HepG2 (cell line): ENCODE measurements around the gene GPC4.

Source experiments
- ARID2 ChIP-seq: sonication (generic); formaldehyde crosslinking; IDR thresholded peaks from 2 replicates; pipeline ENCODE4 v1.8.1; 2022; ENCODE audit warnings: mild to moderate bottlenecking, missing genetic modification reagents, borderline replicate concordance
- CEBPB ChIP-seq: IDR thresholded peaks from 2 replicates; pipeline ENCODE4 v1.6.1; 2011; ENCODE audit warnings: low read depth, low read length, improper control_type of control experiment, borderline replicate concordance
- EZH2 ChIP-seq: conservative IDR thresholded peaks from 2 replicates; pipeline ENCODE4 v1.6.1; 2012; ENCODE audit warnings: mild to moderate bottlenecking, low read depth, low read length, moderate library complexity
- JUN ChIP-seq: sonication (generic); formaldehyde crosslinking; IDR thresholded peaks from 2 replicates; pipeline ENCODE4 v1.4.0; 2020; ENCODE audit warnings: mild to moderate bottlenecking, missing genetic modification reagents
- NONO ChIP-seq, 2 experiments: fragments of 450-650 bp in 1 of 2; sonication (generic) in 1 of 2; formaldehyde crosslinking in 1 of 2; IDR thresholded peaks in 1 of 2; conservative IDR thresholded peaks in 1 of 2; 2 replicates each; pipeline versions ENCODE4 v1.6.1 to v1.8.0; 2017 to 2022; ENCODE audit warnings: mild to moderate bottlenecking in 1 of 2, missing genetic modification reagents in 1 of 2, moderate library complexity in 1 of 2
- NR2F6 ChIP-seq, 2 experiments: IDR thresholded peaks; 2 replicates each; pipeline ENCODE4 v1.6.1; 2016; ENCODE audit warnings: antibody characterized with exemption in 1 of 2, mild to moderate bottlenecking in 1 of 2
- SUZ12 ChIP-seq: fragments of 150-350 bp; IDR thresholded peaks from 2 replicates; pipeline ENCODE4 v1.6.1; 2014; ENCODE audit warnings: low read depth, low read length
- ZNF30 ChIP-seq: sonication (generic); formaldehyde crosslinking; IDR thresholded peaks from 2 replicates; pipeline ENCODE4 v1.5.0; 2020; ENCODE audit warnings: mild to moderate bottlenecking, missing genetic modification reagents
- TF ChIP-seq, protein P1 (sequence below): IDR thresholded peaks from 2 replicates; pipeline ENCODE4 v1.6.1; 2016; ENCODE audit warnings: low read depth, control low read depth
- TF ChIP-seq, protein P2 (sequence below): sonication (generic); formaldehyde crosslinking; IDR thresholded peaks from 2 replicates; pipeline ENCODE4 v1.5.0; 2020; ENCODE audit warnings: mild to moderate bottlenecking, missing genetic modification reagents, moderate library complexity
- TF ChIP-seq, protein P3 (sequence below): sonication (generic); formaldehyde crosslinking; IDR thresholded peaks from 2 replicates; pipeline ENCODE4 v1.4.0; 2020; ENCODE audit warnings: missing genetic modification reagents

DNA sequence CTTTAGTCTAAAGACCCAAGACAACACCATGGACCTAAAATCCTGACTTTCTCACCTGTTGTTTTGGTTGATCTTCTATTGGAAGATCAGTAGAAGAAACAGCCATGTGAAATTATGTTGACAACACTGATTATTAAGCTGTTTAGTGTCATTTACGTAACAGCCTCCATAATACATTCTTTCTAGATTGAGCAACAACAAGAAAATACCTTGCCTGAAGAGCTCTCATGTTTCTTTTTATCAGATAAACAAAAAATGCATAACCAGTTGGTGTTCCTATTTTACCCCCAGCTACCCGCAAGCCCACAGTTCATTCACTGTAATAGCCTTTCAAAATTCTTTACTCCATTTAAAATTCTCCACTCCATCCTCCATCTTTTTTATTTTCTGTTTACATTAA is 20.5 kb downstream of the GPC4 start:
- no peak for TF ChIP-seq CEBPB
- TF ChIP-seq, protein P1, sequence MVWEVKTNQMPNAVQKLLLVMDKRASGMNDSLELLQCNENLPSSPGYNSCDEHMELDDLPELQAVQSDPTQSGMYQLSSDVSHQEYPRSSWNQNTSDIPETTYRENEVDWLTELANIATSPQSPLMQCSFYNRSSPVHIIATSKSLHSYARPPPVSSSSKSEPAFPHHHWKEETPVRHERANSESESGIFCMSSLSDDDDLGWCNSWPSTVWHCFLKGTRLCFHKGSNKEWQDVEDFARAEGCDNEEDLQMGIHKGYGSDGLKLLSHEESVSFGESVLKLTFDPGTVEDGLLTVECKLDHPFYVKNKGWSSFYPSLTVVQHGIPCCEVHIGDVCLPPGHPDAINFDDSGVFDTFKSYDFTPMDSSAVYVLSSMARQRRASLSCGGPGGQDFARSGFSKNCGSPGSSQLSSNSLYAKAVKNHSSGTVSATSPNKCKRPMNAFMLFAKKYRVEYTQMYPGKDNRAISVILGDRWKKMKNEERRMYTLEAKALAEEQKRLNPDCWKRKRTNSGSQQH (CRISPR knock-in tag) = no peak
- TF ChIP-seq, protein P2, sequence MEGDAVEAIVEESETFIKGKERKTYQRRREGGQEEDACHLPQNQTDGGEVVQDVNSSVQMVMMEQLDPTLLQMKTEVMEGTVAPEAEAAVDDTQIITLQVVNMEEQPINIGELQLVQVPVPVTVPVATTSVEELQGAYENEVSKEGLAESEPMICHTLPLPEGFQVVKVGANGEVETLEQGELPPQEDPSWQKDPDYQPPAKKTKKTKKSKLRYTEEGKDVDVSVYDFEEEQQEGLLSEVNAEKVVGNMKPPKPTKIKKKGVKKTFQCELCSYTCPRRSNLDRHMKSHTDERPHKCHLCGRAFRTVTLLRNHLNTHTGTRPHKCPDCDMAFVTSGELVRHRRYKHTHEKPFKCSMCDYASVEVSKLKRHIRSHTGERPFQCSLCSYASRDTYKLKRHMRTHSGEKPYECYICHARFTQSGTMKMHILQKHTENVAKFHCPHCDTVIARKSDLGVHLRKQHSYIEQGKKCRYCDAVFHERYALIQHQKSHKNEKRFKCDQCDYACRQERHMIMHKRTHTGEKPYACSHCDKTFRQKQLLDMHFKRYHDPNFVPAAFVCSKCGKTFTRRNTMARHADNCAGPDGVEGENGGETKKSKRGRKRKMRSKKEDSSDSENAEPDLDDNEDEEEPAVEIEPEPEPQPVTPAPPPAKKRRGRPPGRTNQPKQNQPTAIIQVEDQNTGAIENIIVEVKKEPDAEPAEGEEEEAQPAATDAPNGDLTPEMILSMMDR (CRISPR knock-in tag) = no peak
- no peak for TF ChIP-seq SUZ12
- TF ChIP-seq JUN (CRISPR knock-in tag) = no peak
- TF ChIP-seq NR2F6 (IDR thresholded peaks at IDR 0.05) = no peak
- TF ChIP-seq NR2F6 (CRISPR knock-in tag; IDR thresholded peaks at IDR 0.05) = no peak
- TF ChIP-seq EZH2 = no peak
- no peak for TF ChIP-seq ZNF30
- TF ChIP-seq ARID2 (CRISPR knock-in tag) = no peak
- TF ChIP-seq NONO (IDR thresholded peaks at IDR 0.05) = no peak
- TF ChIP-seq NONO (CRISPR knock-in tag; conservative IDR thresholded peaks at IDR 0.05) = no peak
- TF ChIP-seq, protein P3, sequence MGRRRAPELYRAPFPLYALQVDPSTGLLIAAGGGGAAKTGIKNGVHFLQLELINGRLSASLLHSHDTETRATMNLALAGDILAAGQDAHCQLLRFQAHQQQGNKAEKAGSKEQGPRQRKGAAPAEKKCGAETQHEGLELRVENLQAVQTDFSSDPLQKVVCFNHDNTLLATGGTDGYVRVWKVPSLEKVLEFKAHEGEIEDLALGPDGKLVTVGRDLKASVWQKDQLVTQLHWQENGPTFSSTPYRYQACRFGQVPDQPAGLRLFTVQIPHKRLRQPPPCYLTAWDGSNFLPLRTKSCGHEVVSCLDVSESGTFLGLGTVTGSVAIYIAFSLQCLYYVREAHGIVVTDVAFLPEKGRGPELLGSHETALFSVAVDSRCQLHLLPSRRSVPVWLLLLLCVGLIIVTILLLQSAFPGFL (CRISPR knock-in tag) = no peak
